Gastrocnemius medialis (tissue), 4 donors: Measurements from ENCODE around the gene MYO3B.

Experiments used
- POLR2A ChIP-seq, 2 donors: fragments of 450-650 bp; IDR thresholded peaks; one replicate each; pipeline ENCODE4 v1.6.1; 2017; ENCODE audit warnings: antibody characterized with exemption in 2 of 2, mild to moderate bottlenecking in 2 of 2, moderate library complexity in 2 of 2
- TF ChIP-seq, protein P1 (sequence below), 5 experiments: fragments of 450-650 bp in 3 of 5; fragments of 200-600 bp in 2 of 5; sonication (generic) in 2 of 5; IDR thresholded peaks in 4 of 5; conservative IDR thresholded peaks in 1 of 5; 1 replicate in 4 of 5; 2 replicates in 1 of 5; pipeline ENCODE4 v1.5.1; 2016 to 2019; ENCODE audit warnings: antibody characterized with exemption in 5 of 5, mild to moderate bottlenecking in 3 of 5, moderate library complexity in 3 of 5

DNA sequence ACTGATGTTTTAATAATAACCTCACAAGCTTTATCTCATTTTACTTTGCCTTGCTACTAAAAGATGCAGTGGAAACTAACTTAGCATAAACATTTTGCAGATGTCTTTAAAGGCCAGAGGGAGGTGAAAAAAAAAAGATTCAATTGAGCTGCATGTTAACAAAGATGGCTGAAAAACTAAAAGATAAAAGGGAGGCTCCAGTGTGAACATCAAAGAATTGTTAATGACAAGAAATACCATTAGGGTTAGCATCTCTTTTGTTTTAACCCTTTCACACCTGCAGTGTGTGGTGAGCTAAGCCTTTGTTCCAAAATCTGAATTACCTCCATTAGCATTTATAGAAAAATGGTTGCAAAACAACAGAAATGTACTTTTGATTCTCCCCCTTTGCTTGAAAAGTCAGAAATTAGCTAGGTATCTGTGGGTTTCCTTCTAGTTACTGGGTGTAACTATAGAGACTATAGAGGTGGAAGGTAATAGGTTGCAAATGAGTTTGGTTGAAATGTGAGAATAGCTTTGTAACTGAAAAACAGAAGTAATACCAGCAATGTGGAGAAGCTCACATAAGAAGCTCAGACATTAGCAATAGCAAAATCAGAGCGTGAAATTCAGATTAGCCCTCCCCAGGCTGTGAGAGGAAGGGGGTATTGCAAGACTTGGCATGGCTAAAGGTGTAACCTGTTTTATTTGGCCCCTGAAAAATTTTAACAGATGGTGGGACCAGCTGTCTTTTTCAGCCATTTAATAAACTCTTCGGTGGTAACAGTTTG, 502.4 kb downstream of the MYO3B start:
- TF ChIP-seq, protein P1, sequence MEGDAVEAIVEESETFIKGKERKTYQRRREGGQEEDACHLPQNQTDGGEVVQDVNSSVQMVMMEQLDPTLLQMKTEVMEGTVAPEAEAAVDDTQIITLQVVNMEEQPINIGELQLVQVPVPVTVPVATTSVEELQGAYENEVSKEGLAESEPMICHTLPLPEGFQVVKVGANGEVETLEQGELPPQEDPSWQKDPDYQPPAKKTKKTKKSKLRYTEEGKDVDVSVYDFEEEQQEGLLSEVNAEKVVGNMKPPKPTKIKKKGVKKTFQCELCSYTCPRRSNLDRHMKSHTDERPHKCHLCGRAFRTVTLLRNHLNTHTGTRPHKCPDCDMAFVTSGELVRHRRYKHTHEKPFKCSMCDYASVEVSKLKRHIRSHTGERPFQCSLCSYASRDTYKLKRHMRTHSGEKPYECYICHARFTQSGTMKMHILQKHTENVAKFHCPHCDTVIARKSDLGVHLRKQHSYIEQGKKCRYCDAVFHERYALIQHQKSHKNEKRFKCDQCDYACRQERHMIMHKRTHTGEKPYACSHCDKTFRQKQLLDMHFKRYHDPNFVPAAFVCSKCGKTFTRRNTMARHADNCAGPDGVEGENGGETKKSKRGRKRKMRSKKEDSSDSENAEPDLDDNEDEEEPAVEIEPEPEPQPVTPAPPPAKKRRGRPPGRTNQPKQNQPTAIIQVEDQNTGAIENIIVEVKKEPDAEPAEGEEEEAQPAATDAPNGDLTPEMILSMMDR (IDR thresholded peaks at IDR 0.05 in 4 of 5, conservative IDR thresholded peaks at IDR 0.05 in 1 of 5) = no peak
- no peak for TF ChIP-seq POLR2A (IDR thresholded peaks at IDR 0.05)
